Measurements from ENCODE around the gene SCYL1. TPM values are rescaled to one million over a fixed set of nuclear protein-coding genes. Genes with fewer than 3 reads are reported as not detected.

The SCYL1 gene
- total RNA-seq, 1 experiment from 2014 or later = 53.6 TPM

- no peak for TF ChIP-seq CTCF (IDR thresholded peaks at IDR 0.05; ENCODE audit: unreplicated experiment)
- peak overlapping the region; percentile 79 for H3K4me3 Mint-ChIP-seq (ENCODE audit: low read depth, unreplicated experiment)
- CTCF ChIA-PET = interaction anchor here (0.8 to 1.6 kb wide), 2 partner anchors 11 to 17 kb away, joined by 4 to 5 read pairs; no protein-coding TSS in a partner anchor
- peak overlapping the region; percentile 71 for H3K27ac Mint-ChIP-seq (ENCODE audit: unreplicated experiment)
- intact Hi-C loops (cut with micrococcal nuclease; ENCODE audit: unreplicated experiment) = no loop called here
- no peaks in the 10 kb centered on the region for H3K9me3 Mint-ChIP-seq (ENCODE audit: low read depth, unreplicated experiment)
- no peaks in the 10 kb centered on the region for H3K27me3 Mint-ChIP-seq (ENCODE audit: unreplicated experiment)
- H3K36me3 Mint-ChIP-seq (ENCODE audit: insufficient read depth, unreplicated experiment) = peaks cover 91% of the 10 kb centered on the region
- peaks cover 27% of the 10 kb centered on the region for H3K4me1 Mint-ChIP-seq (ENCODE audit: low read depth, unreplicated experiment)
- DNase-seq = peak; percentile 78
- no TSS peak for BruUV-seq (replicated peaks)
Measured at GRCh38 chr11:65576867-65577755, 52.2 kb downstream of the SCYL1 start.

- CTCF ChIA-PET = interaction anchor here (0.8 to 1.6 kb wide), 2 partner anchors 11 to 16 kb away, joined by 3 to 5 read pairs; no protein-coding TSS in a partner anchor
- H3K4me3 Mint-ChIP-seq (ENCODE audit: low read depth, unreplicated experiment) = peak overlapping the region; percentile 79
- H3K9me3 Mint-ChIP-seq (ENCODE audit: low read depth, unreplicated experiment) = no peaks in the 10 kb centered on the region
- peaks cover 90% of the 10 kb centered on the region for H3K36me3 Mint-ChIP-seq (ENCODE audit: insufficient read depth, unreplicated experiment)
- H3K4me1 Mint-ChIP-seq (ENCODE audit: low read depth, unreplicated experiment) = peaks cover 24% of the 10 kb centered on the region
- H3K27me3 Mint-ChIP-seq (ENCODE audit: unreplicated experiment) = no peaks in the 10 kb centered on the region
- intact Hi-C loops (cut with micrococcal nuclease; ENCODE audit: unreplicated experiment) = no loop called here
- DNase-seq = no peak
- H3K27ac Mint-ChIP-seq (ENCODE audit: unreplicated experiment) = no peak overlapping the region
- BruUV-seq (replicated peaks) = no TSS peak
- TF ChIP-seq CTCF (IDR thresholded peaks at IDR 0.05; ENCODE audit: unreplicated experiment) = no peak
Measured at GRCh38 chr11:65577756-65578109, 52.9 kb downstream of the SCYL1 start.

GRCh38 chr11:65578134-65578533, 53.3 kb downstream of the SCYL1 start:
- BruUV-seq (replicated peaks) = no TSS peak
- Mint-ChIP-seq H3K27me3 (ENCODE audit: unreplicated experiment) (no peaks in the 10 kb centered on the region), H3K27ac (ENCODE audit: unreplicated experiment) (peak overlapping the region; percentile 22)

GRCh38 chr11:65578667-65579066, 53.8 kb downstream of the SCYL1 start:
- H3K36me3 Mint-ChIP-seq (ENCODE audit: insufficient read depth, unreplicated experiment) = peaks cover 81% of the 10 kb centered on the region

More at GRCh38 chr11:65578134-65578533, 53.3 kb downstream of the SCYL1 start:
- H3K4me3 Mint-ChIP-seq (ENCODE audit: low read depth, unreplicated experiment) = peak overlapping the region; percentile 79
- no peak for DNase-seq
- peaks cover 86% of the 10 kb centered on the region for H3K36me3 Mint-ChIP-seq (ENCODE audit: insufficient read depth, unreplicated experiment)
- peaks cover 24% of the 10 kb centered on the region for H3K4me1 Mint-ChIP-seq (ENCODE audit: low read depth, unreplicated experiment)
- CTCF ChIA-PET = interaction anchor here (0.8 to 1.6 kb wide), 2 partner anchors 10 to 15 kb away, joined by 3 to 5 read pairs; no protein-coding TSS in a partner anchor
- no peak for TF ChIP-seq CTCF (IDR thresholded peaks at IDR 0.05; ENCODE audit: unreplicated experiment)
- no peaks in the 10 kb centered on the region for H3K9me3 Mint-ChIP-seq (ENCODE audit: low read depth, unreplicated experiment)
- intact Hi-C loops (cut with micrococcal nuclease; ENCODE audit: unreplicated experiment) = no loop called here

More at GRCh38 chr11:65578667-65579066, 53.8 kb downstream of the SCYL1 start:
- CTCF ChIA-PET = no interaction called here
- H3K9me3 Mint-ChIP-seq (ENCODE audit: low read depth, unreplicated experiment) = no peaks in the 10 kb centered on the region
- peak overlapping the region; percentile 22 for H3K27ac Mint-ChIP-seq (ENCODE audit: unreplicated experiment)
- peaks cover 20% of the 10 kb centered on the region for H3K4me1 Mint-ChIP-seq (ENCODE audit: low read depth, unreplicated experiment)
- intact Hi-C loops (cut with micrococcal nuclease; ENCODE audit: unreplicated experiment) = no loop called here
- H3K27me3 Mint-ChIP-seq (ENCODE audit: unreplicated experiment) = no peaks in the 10 kb centered on the region
- no TSS peak for BruUV-seq (replicated peaks)
- DNase-seq = no peak
- H3K4me3 Mint-ChIP-seq (ENCODE audit: low read depth, unreplicated experiment) = peak overlapping the region; percentile 79
- TF ChIP-seq CTCF (IDR thresholded peaks at IDR 0.05; ENCODE audit: unreplicated experiment) = no peak
